Endothelial cell of hepatic sinusoid (primary cell): Measurements from ENCODE around the gene NOD2.

Source experiments
- in situ Hi-C: cut with HindIII; loops from 2 replicates; pipeline ENCODE4 v1.10.0; 2017; ENCODE audit warnings: low sequenced_read_pairs

NOD2 gene

DNA sequence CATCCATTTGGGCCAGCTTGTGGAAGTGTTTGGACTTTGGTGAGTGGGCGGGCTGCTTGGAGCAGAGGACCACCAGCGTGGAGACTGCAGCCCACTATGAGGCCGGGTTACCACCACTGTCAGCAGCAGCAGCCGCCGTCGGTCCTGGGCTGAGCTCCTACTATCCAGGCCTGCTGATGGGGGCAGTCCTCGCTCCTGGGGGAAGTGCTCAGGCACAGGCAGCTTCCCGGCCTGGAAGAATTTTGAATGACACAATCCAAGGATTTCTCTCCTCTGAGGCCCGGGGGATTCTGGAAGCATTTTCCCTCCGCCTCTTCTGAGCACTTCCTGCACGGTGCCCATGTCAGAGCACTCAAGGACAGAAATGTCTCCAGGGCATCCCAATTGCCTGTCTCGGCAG, 5.3 kb upstream of the NOD2 start:
- in situ Hi-C loops = no loop called here

DNA sequence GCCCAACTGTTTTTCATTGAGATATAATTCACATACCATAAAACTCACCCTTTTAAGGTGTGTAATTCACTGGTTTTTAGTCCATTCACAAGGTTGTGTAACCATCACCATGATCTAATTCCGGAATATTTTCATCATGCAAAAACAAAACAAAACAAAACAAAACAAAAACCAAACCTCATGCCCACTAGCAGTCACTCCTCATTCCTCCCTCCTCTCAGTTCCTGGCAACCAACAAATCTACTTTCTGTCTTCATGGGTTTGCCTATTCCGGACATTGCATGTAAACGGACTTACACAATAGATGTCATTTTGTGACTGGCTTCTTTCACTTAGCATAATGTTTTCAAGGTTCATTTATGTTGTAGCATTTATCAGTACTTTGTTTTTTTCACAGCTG, 4.5 kb upstream of the NOD2 start:
- in situ Hi-C loops = no loop called here

- in situ Hi-C loops = no loop called here
Observed at GRCh38 chr16:50690177-50690576, 3.2 kb upstream of the NOD2 start.

DNA sequence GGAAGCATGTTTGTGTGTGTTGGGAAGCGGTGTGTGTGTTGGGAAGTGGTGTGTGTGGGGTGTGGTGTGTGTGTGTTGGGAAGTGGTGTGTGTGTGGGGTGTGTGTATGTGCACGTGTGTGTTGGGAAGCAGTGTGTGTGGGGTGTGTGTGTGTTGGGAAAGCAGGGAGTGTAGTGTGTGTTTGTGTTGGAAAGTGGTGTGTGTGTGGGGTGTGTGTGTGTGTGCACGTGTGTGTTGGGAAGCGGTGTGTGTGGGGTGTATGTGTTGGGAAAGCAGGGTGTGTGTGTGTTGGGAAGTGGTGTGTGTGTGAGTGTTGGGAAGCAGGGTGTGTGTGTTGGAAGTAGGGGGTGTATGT, 785 bp upstream of the NOD2 start:
- in situ Hi-C loops = no loop called here

DNA sequence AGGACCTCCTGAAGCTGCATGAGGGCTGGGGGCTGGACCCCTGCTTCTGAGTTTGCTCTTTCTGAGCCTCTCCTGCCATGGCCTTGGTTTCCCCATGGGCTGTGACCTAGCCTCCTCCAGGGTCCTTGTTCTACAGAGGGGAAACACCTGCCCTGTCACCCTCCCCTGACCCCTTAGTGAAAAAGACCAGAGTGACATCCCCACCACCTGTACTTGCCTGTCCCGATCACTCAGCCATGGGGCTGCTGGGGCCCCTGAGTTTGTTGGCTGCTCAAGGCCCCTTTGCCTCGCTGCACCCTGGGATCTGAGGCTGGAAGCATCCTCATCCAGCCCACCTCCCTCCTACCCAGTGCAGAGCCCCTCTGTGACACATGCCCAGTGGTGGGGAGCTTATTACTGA, 800 bp downstream of the NOD2 start:
- in situ Hi-C loops = no loop called here

DNA sequence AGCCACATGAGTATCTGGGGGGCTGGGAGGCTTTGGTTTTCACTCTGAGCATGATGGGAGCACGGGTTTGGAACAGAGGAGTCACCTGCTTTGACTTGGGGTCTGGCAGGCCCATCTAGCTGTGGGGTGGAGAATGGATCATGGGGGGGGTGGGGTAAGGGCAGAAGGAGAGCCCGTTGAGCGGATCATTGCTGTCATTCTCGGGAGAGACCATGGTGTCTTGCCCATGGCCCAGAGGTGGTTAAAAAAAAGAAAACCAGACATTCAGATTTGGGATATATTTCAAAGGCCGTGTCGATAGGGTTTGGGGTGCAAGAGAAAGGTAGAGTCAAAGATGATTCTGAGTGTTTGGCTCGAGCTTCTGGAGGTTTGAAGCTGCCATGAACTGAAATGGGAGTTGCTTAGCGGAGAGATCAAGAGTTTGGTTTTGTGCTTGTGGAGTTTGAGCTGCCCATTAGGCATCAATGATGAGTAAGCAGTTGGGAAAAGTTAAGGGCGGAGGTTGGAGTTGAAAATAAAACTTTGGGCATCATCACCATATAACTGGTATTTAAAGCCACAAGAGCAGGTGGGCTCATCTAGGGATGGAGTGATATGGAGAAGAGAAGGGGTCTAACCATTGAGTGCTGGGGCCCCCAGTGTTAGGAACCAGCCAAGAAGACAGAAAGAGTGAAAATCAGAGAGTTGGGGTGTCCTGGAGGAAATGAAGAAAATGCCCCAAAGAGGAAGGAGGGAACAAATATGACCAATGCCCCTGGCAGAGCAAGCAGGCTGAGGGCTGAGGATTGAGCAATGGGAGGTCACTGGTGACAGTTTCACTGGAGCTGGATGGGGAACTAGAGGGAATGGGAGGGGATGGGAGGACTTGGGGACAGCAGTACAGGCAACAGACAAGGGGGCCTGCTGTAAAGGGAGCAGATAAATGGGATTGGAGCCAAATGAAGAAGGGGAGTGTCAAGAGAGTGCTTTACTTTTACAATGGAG, 1.9 kb downstream of the NOD2 start:
- in situ Hi-C loops = no loop called here

DNA sequence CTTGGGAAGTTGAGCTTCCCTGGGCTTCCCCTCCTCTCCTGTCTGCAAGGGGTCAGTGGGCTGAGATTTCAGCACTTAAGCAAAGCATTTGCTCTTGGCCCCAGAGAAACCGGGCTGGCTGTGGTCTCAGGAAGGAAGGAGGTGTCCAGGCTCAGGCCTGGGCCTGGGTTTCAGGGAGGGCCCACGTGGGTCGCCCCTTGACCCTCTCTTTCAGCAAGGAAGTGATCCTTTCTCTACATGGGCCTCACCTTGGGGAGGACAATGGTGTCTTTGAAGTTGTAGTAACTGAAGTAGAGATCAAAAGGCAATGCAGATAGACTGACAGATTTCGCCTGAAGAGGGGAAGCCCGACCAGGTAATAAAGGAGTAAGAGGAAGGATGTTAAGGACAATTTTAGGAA, 2.7 kb downstream of the NOD2 start:
- in situ Hi-C loops = no loop called here

GRCh38 chr16:50696575-50697420, 3.4 kb downstream of the NOD2 start:
- in situ Hi-C loops = no loop called here

GRCh38 chr16:50697421-50697715, 4.0 kb downstream of the NOD2 start:
- in situ Hi-C loops = no loop called here

GRCh38 chr16:50697881-50698767, 4.7 kb downstream of the NOD2 start:
- in situ Hi-C loops = no loop called here

DNA sequence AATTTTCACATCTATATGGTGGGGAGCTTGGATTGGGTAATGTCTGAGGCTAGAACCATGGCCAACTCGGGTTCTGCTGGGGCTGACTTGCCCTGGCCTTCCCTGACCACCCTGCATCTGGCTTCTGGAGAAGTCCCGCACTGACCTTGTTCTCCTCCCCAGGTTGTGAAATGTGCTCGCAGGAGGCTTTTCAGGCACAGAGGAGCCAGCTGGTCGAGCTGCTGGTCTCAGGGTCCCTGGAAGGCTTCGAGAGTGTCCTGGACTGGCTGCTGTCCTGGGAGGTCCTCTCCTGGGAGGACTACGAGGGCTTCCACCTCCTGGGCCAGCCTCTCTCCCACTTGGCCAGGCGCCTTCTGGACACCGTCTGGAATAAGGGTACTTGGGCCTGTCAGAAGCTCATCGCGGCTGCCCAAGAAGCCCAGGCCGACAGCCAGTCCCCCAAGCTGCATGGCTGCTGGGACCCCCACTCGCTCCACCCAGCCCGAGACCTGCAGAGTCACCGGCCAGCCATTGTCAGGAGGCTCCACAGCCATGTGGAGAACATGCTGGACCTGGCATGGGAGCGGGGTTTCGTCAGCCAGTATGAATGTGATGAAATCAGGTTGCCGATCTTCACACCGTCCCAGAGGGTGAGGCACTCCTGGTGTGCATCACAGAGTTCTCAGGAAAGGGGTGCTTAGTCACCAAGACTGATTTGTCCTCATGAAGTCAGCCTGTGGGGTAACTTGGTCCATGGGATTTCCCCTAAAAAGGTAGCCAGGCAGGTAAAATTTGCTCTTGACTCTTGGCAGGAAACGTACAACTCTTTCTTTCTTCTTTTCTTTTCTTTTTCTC, 6.1 kb downstream of the NOD2 start:
- in situ Hi-C loops = no loop called here

DNA sequence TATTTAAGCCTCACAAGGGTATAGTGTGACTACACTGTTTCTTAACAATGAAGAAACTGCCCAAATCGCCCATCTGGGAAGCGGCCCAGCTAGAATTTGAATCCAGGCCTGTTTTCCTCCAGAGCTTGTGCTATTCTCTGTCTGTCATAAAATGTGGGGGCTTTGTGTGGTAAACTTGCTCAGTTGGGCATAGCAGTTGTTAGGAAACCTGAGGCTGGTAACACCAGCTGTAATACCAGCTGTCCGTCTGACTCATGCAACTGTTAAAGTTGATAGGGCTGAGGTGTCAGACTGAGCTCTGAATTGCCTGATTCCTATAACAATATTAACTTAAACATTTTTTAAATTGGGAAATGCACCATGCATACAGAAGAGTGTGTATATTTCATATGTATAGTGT, 9.3 kb downstream of the NOD2 start:
- in situ Hi-C loops = no loop called here

GRCh38 chr16:50704245-50704644, 10.8 kb downstream of the NOD2 start:
- in situ Hi-C loops = no loop called here

DNA sequence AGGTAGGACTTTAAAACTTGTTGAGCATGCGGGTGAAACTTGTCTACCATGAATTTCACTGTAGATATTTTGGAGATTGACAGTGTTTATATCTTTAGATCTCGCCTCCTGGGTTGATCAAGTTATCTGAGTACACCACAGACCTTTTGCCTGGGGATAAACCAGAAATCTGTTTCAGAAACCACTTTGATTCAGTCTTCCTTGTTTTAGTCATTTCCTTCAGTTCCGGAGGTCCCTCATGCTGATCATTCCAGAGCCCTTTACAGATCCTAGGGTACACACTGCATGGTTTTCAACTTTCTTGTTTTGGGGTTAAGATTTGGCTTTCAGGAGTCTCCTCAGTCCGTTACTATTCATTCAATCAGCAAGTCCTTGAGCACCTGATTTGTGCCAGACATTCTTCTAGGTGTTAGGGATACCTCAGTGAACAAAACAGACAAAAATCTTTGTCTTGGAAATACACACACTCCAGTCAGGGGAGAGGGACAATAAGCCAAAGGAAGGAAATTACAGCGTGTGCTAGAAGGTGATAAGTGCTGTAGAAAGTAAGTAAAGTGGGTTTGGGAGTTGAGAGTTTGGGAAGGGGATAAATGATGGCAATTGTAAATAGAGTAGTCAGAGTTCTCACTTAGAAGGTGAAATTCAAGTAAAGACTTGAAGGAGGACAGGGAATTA, 12.2 kb downstream of the NOD2 start:
- in situ Hi-C loops = no loop called here

- in situ Hi-C loops = no loop called here
Observed at GRCh38 chr16:50706250-50706649, 12.8 kb downstream of the NOD2 start.

- in situ Hi-C loops = no loop called here
Observed at GRCh38 chr16:50708373-50709060, 15.1 kb downstream of the NOD2 start.

DNA sequence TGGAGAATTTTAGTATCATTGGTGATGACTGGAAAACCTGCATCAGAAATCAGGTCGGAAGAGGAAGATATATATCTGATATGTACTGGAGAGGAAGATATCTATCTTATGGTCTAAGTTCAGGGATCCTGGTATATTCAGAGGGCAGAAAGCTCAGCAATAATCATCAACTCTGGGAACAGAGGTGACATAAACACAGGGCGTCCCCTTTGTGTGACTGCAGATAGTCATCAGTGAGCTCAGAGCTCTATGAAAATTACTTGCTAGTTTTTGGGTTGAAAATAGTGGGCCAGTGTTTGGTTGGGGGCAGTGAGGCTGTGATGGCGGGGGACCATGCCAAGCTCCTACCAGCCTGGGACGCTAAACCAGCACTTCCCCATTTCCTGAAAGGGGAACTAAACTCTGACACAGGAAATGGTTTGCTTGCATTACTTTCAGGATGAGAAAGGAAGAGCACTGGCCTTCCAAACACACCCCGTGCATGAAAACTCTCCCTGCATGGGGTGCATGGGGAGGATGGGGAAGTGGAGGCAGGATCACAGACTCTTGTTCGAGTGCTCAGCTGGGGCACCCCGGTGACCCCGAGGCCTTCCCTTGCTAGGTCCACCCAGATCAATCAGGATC, 15.8 kb downstream of the NOD2 start:
- in situ Hi-C loops = no loop called here

DNA sequence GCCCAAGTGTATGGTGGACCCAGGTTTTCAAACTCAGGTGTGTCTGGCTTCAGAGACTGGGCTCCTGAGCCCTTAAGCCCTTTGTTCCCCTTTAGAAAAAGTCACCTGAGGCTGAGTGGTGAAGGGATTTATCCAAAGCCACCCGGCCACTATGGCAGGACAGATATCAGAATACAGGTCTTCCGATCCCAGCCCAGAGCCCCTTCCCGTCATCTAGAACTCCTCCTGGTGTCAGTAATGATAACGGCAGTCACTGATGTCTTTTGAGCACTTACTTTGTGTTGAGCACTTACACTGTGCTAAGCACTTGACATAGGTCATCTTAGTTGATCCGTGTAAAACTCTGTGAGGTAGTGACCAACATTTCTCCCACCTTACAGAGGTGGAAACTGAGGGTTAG, 16.6 kb downstream of the NOD2 start:
- in situ Hi-C loops = no loop called here

- in situ Hi-C loops = no loop called here
Observed at GRCh38 chr16:50711040-50711439, 17.6 kb downstream of the NOD2 start.
